ENCODE data around the gene VTA1.

The VTA1 gene

DNA sequence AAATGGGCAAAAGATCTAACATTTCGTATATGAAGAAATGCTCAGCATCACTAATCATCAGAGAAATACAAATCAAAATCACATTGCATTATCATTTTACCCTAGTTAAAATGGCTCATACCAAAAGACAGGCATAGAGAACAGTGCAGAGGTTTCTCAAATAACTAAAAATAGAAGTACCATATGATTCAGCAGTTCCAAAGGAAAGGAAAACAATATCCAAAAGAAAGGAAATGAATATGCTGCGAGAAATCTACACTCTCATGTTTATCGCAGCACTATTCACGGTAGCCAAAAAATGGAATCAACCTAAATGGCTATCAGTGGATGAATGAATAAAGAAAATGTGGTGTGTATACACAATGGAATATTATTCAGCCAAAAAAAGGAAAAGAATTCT lies 63.5 kb downstream of the VTA1 start:
- peaks cover 71% of the 10 kb centered on the region for H3K36me3 ChIP-seq (ENCODE audit: insufficient read depth, low read length)
- H3K27me3 ChIP-seq (ENCODE audit: insufficient read depth, low read length, poor library complexity), result no peaks in the 10 kb centered on the region
- DNase-seq, result no peak
- H3K4me3 ChIP-seq (ENCODE audit: low read depth in 1 of 2, low read length in 2 of 2), result no peak overlapping the region
- H4K20me1 ChIP-seq (ENCODE audit: insufficient read depth, low read length), result no peaks in the 10 kb centered on the region
- no peak for ATAC-seq (ENCODE audit: insufficient read depth, low read depth)
- H3K9me3 ChIP-seq (ENCODE audit: insufficient read depth, low read length, severe bottlenecking), result peaks cover 27% of the 10 kb centered on the region
- H3K4me2 ChIP-seq (ENCODE audit: insufficient read depth, low read length), result no peak overlapping the region
- H3K9ac ChIP-seq (ENCODE audit: low read depth, low read length), result no peak overlapping the region
- no peaks in the 10 kb centered on the region for H3K4me1 ChIP-seq (ENCODE audit: insufficient read depth, low read length)
- H2AFZ ChIP-seq (ENCODE audit: low read depth, low read length), result no peak overlapping the region
- TF ChIP-seq CTCF (IDR thresholded peaks at IDR 0.05; ENCODE audit: borderline replicate concordance, extremely low read depth, low read length, poor library complexity, severe bottlenecking) (no peak), EZH2 (IDR thresholded peaks at IDR 0.05; ENCODE audit: borderline replicate concordance, low read depth, low read length, severe bottlenecking) (no peak)
- no peak overlapping the region for H3K27ac ChIP-seq (ENCODE audit: low read length)
- H3K79me2 ChIP-seq (ENCODE audit: insufficient read depth, low read length), result no peaks in the 10 kb centered on the region

DNA sequence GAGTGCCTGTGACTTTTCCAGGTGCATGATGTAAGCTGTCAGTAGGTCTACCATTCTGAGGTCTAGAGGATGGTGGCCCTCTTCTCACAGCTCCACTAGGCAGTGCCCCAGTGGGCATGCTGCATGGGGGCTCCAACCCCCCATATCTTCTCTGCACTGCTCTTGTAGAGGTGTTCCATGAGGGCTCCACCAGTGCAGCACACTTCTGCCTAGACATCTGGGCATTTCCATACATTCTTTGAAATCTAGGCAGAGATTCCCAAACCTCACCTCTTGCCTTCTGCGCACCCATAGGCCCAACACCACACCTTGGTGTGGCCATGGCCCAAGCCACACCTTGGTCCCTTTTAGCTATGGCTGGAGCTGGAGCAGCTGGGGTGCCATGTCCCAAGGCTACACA lies 66.3 kb downstream of the VTA1 start:
- Histone ChIP-seq H2AFZ (ENCODE audit: low read depth, low read length) (no peak overlapping the region), H3K27me3 (ENCODE audit: insufficient read depth, low read length, poor library complexity) (no peaks in the 10 kb centered on the region)

DNA sequence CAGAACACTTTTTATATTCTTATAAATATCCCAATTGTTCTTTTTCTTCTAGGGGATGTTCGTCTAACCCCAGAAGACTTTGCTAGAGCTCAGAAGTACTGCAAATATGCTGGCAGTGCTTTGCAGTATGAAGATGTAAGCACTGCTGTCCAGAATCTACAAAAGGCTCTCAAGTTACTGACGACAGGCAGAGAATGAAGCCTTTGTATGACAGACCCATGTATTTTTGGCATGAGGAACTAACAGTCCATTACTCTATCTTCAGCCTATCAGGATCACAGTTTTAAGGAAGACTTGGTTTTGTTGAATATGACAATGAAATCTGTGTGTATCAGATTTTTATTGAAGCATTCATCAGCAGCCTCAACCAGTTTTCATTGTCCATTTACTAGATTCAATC lies 71.4 kb downstream of the VTA1 start:
- no peak overlapping the region for H2AFZ ChIP-seq (ENCODE audit: low read depth, low read length)
- peaks cover 28% of the 10 kb centered on the region for H3K36me3 ChIP-seq (ENCODE audit: insufficient read depth, low read length)
- peaks cover 2% of the 10 kb centered on the region for H3K9me3 ChIP-seq (ENCODE audit: insufficient read depth, low read length, severe bottlenecking)
- H3K27ac ChIP-seq (ENCODE audit: low read length), result no peak overlapping the region
- TF ChIP-seq CTCF (IDR thresholded peaks at IDR 0.05; ENCODE audit: borderline replicate concordance, extremely low read depth, low read length, poor library complexity, severe bottlenecking) (no peak), EZH2 (IDR thresholded peaks at IDR 0.05; ENCODE audit: borderline replicate concordance, low read depth, low read length, severe bottlenecking) (no peak)
- ATAC-seq (ENCODE audit: insufficient read depth, low read depth) (no peak), DNase-seq (no peak)
- H3K27me3 ChIP-seq (ENCODE audit: insufficient read depth, low read length, poor library complexity), result no peaks in the 10 kb centered on the region
- H4K20me1 ChIP-seq (ENCODE audit: insufficient read depth, low read length), result no peaks in the 10 kb centered on the region
- no peaks in the 10 kb centered on the region for H3K79me2 ChIP-seq (ENCODE audit: insufficient read depth, low read length)
- no peaks in the 10 kb centered on the region for H3K4me1 ChIP-seq (ENCODE audit: insufficient read depth, low read length)
- no peak overlapping the region for H3K4me3 ChIP-seq (ENCODE audit: low read depth in 1 of 2, low read length in 2 of 2)
- no peak overlapping the region for H3K4me2 ChIP-seq (ENCODE audit: insufficient read depth, low read length)
- H3K9ac ChIP-seq (ENCODE audit: low read depth, low read length), result no peak overlapping the region

More for the DNA sequence above, 66.3 kb downstream of the VTA1 start:
- no peak for TF ChIP-seq EZH2 (IDR thresholded peaks at IDR 0.05; ENCODE audit: borderline replicate concordance, low read depth, low read length, severe bottlenecking)
- no peak for TF ChIP-seq CTCF (IDR thresholded peaks at IDR 0.05; ENCODE audit: borderline replicate concordance, extremely low read depth, low read length, poor library complexity, severe bottlenecking)
- Histone ChIP-seq H3K4me3 (ENCODE audit: low read depth in 1 of 2, low read length in 2 of 2) (no peak overlapping the region), H3K79me2 (ENCODE audit: insufficient read depth, low read length) (no peaks in the 10 kb centered on the region), H3K27ac (ENCODE audit: low read length) (no peak overlapping the region), H3K36me3 (ENCODE audit: insufficient read depth, low read length) (peaks cover 53% of the 10 kb centered on the region), H3K4me2 (ENCODE audit: insufficient read depth, low read length) (no peak overlapping the region), H3K9ac (ENCODE audit: low read depth, low read length) (no peak overlapping the region), H3K9me3 (ENCODE audit: insufficient read depth, low read length, severe bottlenecking) (peaks cover 16% of the 10 kb centered on the region), H4K20me1 (ENCODE audit: insufficient read depth, low read length) (no peaks in the 10 kb centered on the region), H3K4me1 (ENCODE audit: insufficient read depth, low read length) (no peaks in the 10 kb centered on the region)
- no peak for DNase-seq
- no peak for ATAC-seq (ENCODE audit: insufficient read depth, low read depth)

- DNase-seq, result no peak
These were observed 75.0 kb downstream of the VTA1 start for GRCh38 chr6:142222022-142222421.

More at GRCh38 chr6:142222022-142222421, 75.0 kb downstream of the VTA1 start:
- Histone ChIP-seq H3K4me1 (ENCODE audit: insufficient read depth, low read length) (no peaks in the 10 kb centered on the region), H3K27ac (ENCODE audit: low read length) (no peak overlapping the region), H3K79me2 (ENCODE audit: insufficient read depth, low read length) (no peaks in the 10 kb centered on the region), H3K27me3 (ENCODE audit: insufficient read depth, low read length, poor library complexity) (no peaks in the 10 kb centered on the region), H3K9ac (ENCODE audit: low read depth, low read length) (no peak overlapping the region), H4K20me1 (ENCODE audit: insufficient read depth, low read length) (no peaks in the 10 kb centered on the region), H3K9me3 (ENCODE audit: insufficient read depth, low read length, severe bottlenecking) (no peaks in the 10 kb centered on the region), H3K4me3 (ENCODE audit: low read depth in 1 of 2, low read length in 2 of 2) (no peak overlapping the region), H2AFZ (ENCODE audit: low read depth, low read length) (no peak overlapping the region), H3K4me2 (ENCODE audit: insufficient read depth, low read length) (no peak overlapping the region), H3K36me3 (ENCODE audit: insufficient read depth, low read length) (peaks cover 17% of the 10 kb centered on the region)
- TF ChIP-seq CTCF (IDR thresholded peaks at IDR 0.05; ENCODE audit: borderline replicate concordance, extremely low read depth, low read length, poor library complexity, severe bottlenecking) (no peak), EZH2 (IDR thresholded peaks at IDR 0.05; ENCODE audit: borderline replicate concordance, low read depth, low read length, severe bottlenecking) (no peak)
- no peak for ATAC-seq (ENCODE audit: insufficient read depth, low read depth)
